H1 (cell line): ENCODE data around the gene SCAND1. TPM values are rescaled to one million over a fixed set of nuclear protein-coding genes. Genes with fewer than 3 reads are reported as not detected.

Experiments
- CBX8 ChIP-seq: fragments of 300-800, 300-1000 bp; sonication (generic); IDR thresholded peaks from 2 replicates; pipeline ENCODE4 v1.7.1; 2016; ENCODE audit warnings: low read depth, low read length, borderline replicate concordance
- CHD7 ChIP-seq: fragments of 300-600 bp; sonication (generic); IDR thresholded peaks from 2 replicates; pipeline ENCODE4 v1.7.1; 2012; ENCODE audit warnings: low read length, moderate library complexity, mild to moderate bottlenecking, inconsistent platforms; ENCODE audit not compliant: insufficient replicate concordance
- EZH2 ChIP-seq: fragments of 200-600 bp; sonication (generic); IDR thresholded peaks from 2 replicates; pipeline ENCODE4 v1.7.1; 2012; ENCODE audit warnings: low read depth, mild to moderate bottlenecking, moderate library complexity, low read length, inconsistent platforms; ENCODE audit not compliant: severe bottlenecking
- FOSL1 ChIP-seq: IDR thresholded peaks from 2 replicates; pipeline ENCODE4 v1.6.1; 2011; ENCODE audit warnings: mild to moderate bottlenecking, low read depth, low read length, moderate library complexity; ENCODE audit not compliant: insufficient read depth
- HDAC2 ChIP-seq, 2 experiments: fragments of 300-600 bp in 1 of 2; sonication (generic) in 1 of 2; IDR thresholded peaks; 2 replicates each; pipeline ENCODE4 v1.6.1; 2011 to 2012; ENCODE audit warnings: low read depth in 2 of 2, low read length in 2 of 2, mild to moderate bottlenecking in 2 of 2, moderate library complexity in 2 of 2, borderline replicate concordance in 1 of 2, inconsistent platforms in 1 of 2
- NANOG ChIP-seq: IDR thresholded peaks from 2 replicates; pipeline ENCODE4 v1.6.1; 2011; ENCODE audit warnings: low read length, low read depth, mild to moderate bottlenecking, inconsistent platforms; ENCODE audit not compliant: insufficient read depth, poor library complexity, severe bottlenecking
- SIRT6 ChIP-seq: IDR thresholded peaks from one replicate; pipeline ENCODE4 v1.7.1; 2012; ENCODE audit warnings: low read length, inconsistent platforms
- SRF ChIP-seq: IDR thresholded peaks from 2 replicates; pipeline ENCODE4 v1.6.1; 2011; ENCODE audit warnings: mild to moderate bottlenecking, low read depth, low read length, moderate library complexity
- SUZ12 ChIP-seq: fragments of 200-600 bp; sonication (generic); IDR thresholded peaks from 2 replicates; pipeline ENCODE4 v1.6.1; 2012; ENCODE audit warnings: mild to moderate bottlenecking, inconsistent platforms, low read length, moderate library complexity, mixed read lengths
- TCF12 ChIP-seq: IDR thresholded peaks from 2 replicates; pipeline ENCODE4 v1.6.1; 2011; ENCODE audit warnings: low read depth, mild to moderate bottlenecking, low read length
- polyA plus RNA-seq, 7 experiments: library from polyadenylated mRNA; depleted of rRNA in 3 of 7; stranded (reverse) in 5 of 7; unstranded in 2 of 7; fragments of >200 nt in 5 of 7; fragments of 200-250 nt in 2 of 7; gene quantifications; 1 replicate in 5 of 7; 2 replicates in 1 of 7; 4 replicates in 1 of 7; pipeline versions ENCODE4 v1.2.1 to v1.2.3, GENCODE V29; 2011 to 2013; ENCODE audit warnings: missing spikeins in 2 of 7, mixed read lengths in 2 of 7
- total RNA-seq: library from RNA; stranded (reverse); fragmentation: NEBNext Ultra II Directional; extraction: Animal tissue kit (Norgen Biotek cat#: 25700); gene quantifications from 2 replicates; pipeline ENCODE4 v1.2.1, GENCODE V29; 2021
- TF ChIP-seq, protein P1 (sequence below): IDR thresholded peaks from 2 replicates; pipeline ENCODE4 v1.6.1; 2012; ENCODE audit warnings: inconsistent platforms

The SCAND1 gene
- total and polyA plus RNA-seq, 2 of the 8 experiments (the other 6 are each of a cell fraction or from before 2014, with no cell fraction given): 73.1 to 83.7 TPM

- TF ChIP-seq CHD7 (no peak), CBX8 (no peak), HDAC2 (IDR thresholded peaks at IDR 0.05; ENCODE audit: borderline replicate concordance in 1 of 2, low read depth in 2 of 2, low read length in 2 of 2) (0 out of 4 replicates have a peak, but pooled peaks of 1 of the 2 experiments have one; percentile 42), SUZ12 (no peak), SRF (no peak), EZH2 (no peak), TCF12 (0 out of 2 replicates have a peak, but pooled peaks have one; percentile 45), SIRT6 (no peak), NANOG (no peak), FOSL1 (no peak)
- TF ChIP-seq, protein P1, sequence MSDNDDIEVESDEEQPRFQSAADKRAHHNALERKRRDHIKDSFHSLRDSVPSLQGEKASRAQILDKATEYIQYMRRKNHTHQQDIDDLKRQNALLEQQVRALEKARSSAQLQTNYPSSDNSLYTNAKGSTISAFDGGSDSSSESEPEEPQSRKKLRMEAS: peak; percentile 41; the same call in 1 of the 2 replicates
Observed at GRCh38 chr20:35947489-35947888, 6.8 kb downstream of the SCAND1 start (continued).
